GM12878 (cell line): Measurements from ENCODE around the gene MAD1L1. TPM values are rescaled to one million over a fixed set of nuclear protein-coding genes. Genes with fewer than 3 reads are reported as not detected.

Source experiments
- BACH1 ChIP-seq: fragments of 450-650 bp; IDR thresholded peaks from 2 replicates; pipeline ENCODE4 v1.6.1; 2017; ENCODE audit warnings: mild to moderate bottlenecking, borderline replicate concordance
- CTCF ChIP-seq, 3 experiments: IDR thresholded peaks in 2 of 3; conservative IDR thresholded peaks in 1 of 3; 2 replicates each; pipeline ENCODE4 v1.5.1; 2011; ENCODE audit warnings: low read depth in 3 of 3, low read length in 3 of 3, mild to moderate bottlenecking in 3 of 3, control low read depth in 2 of 3, moderate library complexity in 2 of 3, inconsistent platforms in 1 of 3, mixed read lengths in 1 of 3; ENCODE audit not compliant: control insufficient read depth in 2 of 3, insufficient read depth in 1 of 3; ENCODE audit errors: extremely low read depth in 1 of 3
- FOS ChIP-seq: IDR thresholded peaks from 3 replicates; pipeline ENCODE4 v1.6.1; 2011; ENCODE audit warnings: borderline replicate concordance; ENCODE audit not compliant: insufficient read length; ENCODE audit errors: extremely low read depth
- KAT2A ChIP-seq: conservative IDR thresholded peaks from 2 replicates; pipeline ENCODE4 v1.6.1; 2011; ENCODE audit warnings: low read depth, low read length; ENCODE audit not compliant: control insufficient read depth
- MEF2A ChIP-seq: IDR thresholded peaks from 2 replicates; pipeline ENCODE4 v1.6.1; 2011; ENCODE audit warnings: low read depth, mild to moderate bottlenecking, low read length, moderate library complexity; ENCODE audit not compliant: insufficient read depth
- NFXL1 ChIP-seq: fragments of 450-650 bp; IDR thresholded peaks from 2 replicates; pipeline ENCODE4 v1.6.1; 2017; ENCODE audit warnings: antibody characterized with exemption, mild to moderate bottlenecking, borderline replicate concordance
- NR2C2 ChIP-seq: IDR thresholded peaks from 2 replicates; pipeline ENCODE4 v1.6.1; 2011; ENCODE audit warnings: borderline replicate concordance, low read depth; ENCODE audit not compliant: control insufficient read depth, insufficient read length
- PAX8 ChIP-seq: fragments of 450-650 bp; IDR thresholded peaks from 2 replicates; pipeline ENCODE4 v1.6.1; 2017; ENCODE audit warnings: mild to moderate bottlenecking, moderate library complexity
- POLR2A ChIP-seq: IDR thresholded peaks from 2 replicates; pipeline ENCODE4 v1.6.1; 2011; ENCODE audit warnings: low read depth, mild to moderate bottlenecking, low read length
- POLR2AphosphoS2 ChIP-seq: IDR thresholded peaks from 2 replicates; pipeline ENCODE4 v1.6.1; 2011; ENCODE audit warnings: low read depth, mild to moderate bottlenecking, low read length, improper control_type of control experiment, moderate library complexity
- POLR2AphosphoS5 ChIP-seq: IDR thresholded peaks from 2 replicates; pipeline ENCODE4 v1.6.1; 2011; ENCODE audit warnings: mild to moderate bottlenecking, low read length, inconsistent platforms
- RAD51 ChIP-seq: fragments of 450-650 bp; IDR thresholded peaks from 2 replicates; pipeline ENCODE4 v1.6.1; 2016; ENCODE audit warnings: moderate library complexity, mild to moderate bottlenecking, inconsistent platforms
- STAT1 ChIP-seq: fragments of 450-650 bp; conservative IDR thresholded peaks from 2 replicates; pipeline ENCODE4 v1.6.1; 2014; ENCODE audit warnings: antibody characterized with exemption, mild to moderate bottlenecking
- SUZ12 ChIP-seq: fragments of 200-600 bp; sonication (generic); IDR thresholded peaks from one replicate; pipeline ENCODE4 v1.6.1; 2018; ENCODE audit warnings: antibody characterized with exemption, mild to moderate bottlenecking; ENCODE audit not compliant: unreplicated experiment
- TCF3 ChIP-seq: IDR thresholded peaks from 2 replicates; pipeline ENCODE4 v1.6.1; 2012; ENCODE audit warnings: low read depth, mild to moderate bottlenecking, low read length, borderline replicate concordance; ENCODE audit not compliant: insufficient read depth
- USF2 ChIP-seq: IDR thresholded peaks from 2 replicates; pipeline ENCODE4 v1.6.1; 2011; ENCODE audit warnings: low read depth, low read length, improper control_type of control experiment, borderline replicate concordance
- WRNIP1 ChIP-seq: IDR thresholded peaks from 2 replicates; pipeline ENCODE4 v1.6.1; 2011; ENCODE audit warnings: low read depth, low read length, improper control_type of control experiment, borderline replicate concordance
- ZBED1 ChIP-seq: IDR thresholded peaks from 2 replicates; pipeline ENCODE4 v1.6.1; 2016; ENCODE audit warnings: borderline replicate concordance
- ZNF207 ChIP-seq: fragments of 450-650 bp; IDR thresholded peaks from 2 replicates; pipeline ENCODE4 v1.6.1; 2014; ENCODE audit warnings: antibody characterized with exemption, mild to moderate bottlenecking, borderline replicate concordance
- ZNF24 ChIP-seq: fragments of 450-650 bp; IDR thresholded peaks from 2 replicates; pipeline ENCODE4 v1.6.1; 2017; ENCODE audit warnings: antibody characterized with exemption, mild to moderate bottlenecking
- polyA plus RNA-seq, 11 experiments: library from polyadenylated mRNA; depleted of rRNA in 4 of 11; unstranded in 6 of 11; stranded (reverse) in 5 of 11; fragments of >200 nt; fragmentation: Nextera tagmentation in 4 of 11; fragmentation: Illumina TruSeq in 1 of 11; extraction: Ambion mirVana in 4 of 11; extraction: Trizol in 1 of 11; gene quantifications; 1 replicate in 1 of 11; 2 replicates in 10 of 11; pipeline versions ENCODE4 v1.2.1 to v1.2.3, GENCODE V29; 2011 to 2016; ENCODE audit warnings: inconsistent platforms in 2 of 11, missing spikeins in 2 of 11, low read depth in 1 of 11
- total RNA-seq, 4 experiments: library from RNA; depleted of rRNA in 3 of 4; stranded (reverse); fragments of >200 nt in 3 of 4; fragmentation: Illumina TruSeq in 1 of 4; extraction: Trizol in 1 of 4; gene quantifications; 2 replicates each; pipeline versions ENCODE4 v1.2.1 to v1.2.3, GENCODE V29; 2013 to 2021

The MAD1L1 gene
- total and polyA plus RNA-seq, 10 of the 15 experiments (the other 5 are each of a cell fraction or from before 2014, with no cell fraction given): 2.2 to 76.8 (median 38.3) TPM

- TF ChIP-seq USF2 (no peak), BACH1 (no peak), NFXL1 (no peak), ZNF24 (no peak), CTCF (IDR thresholded peaks at IDR 0.05 in 2 of 3, conservative IDR thresholded peaks at IDR 0.05 in 1 of 3; ENCODE audit: control insufficient read depth in 2 of 3, extremely low read depth in 1 of 3, insufficient read depth in 1 of 3, low read depth in 3 of 3, low read length in 3 of 3) (no peak), TCF3 (peak; percentile 87; the same call in 1 of the 2 replicates), ZNF207 (no peak), FOS (no peak), NR2C2 (no peak), RAD51 (no peak), WRNIP1 (no peak), POLR2A (peak; percentile 34; the same call in 1 of the 2 replicates), POLR2AphosphoS2 (no peak), KAT2A (no peak), POLR2AphosphoS5 (0 out of 2 replicates have a peak, but pooled peaks have one; percentile 24), SUZ12 (no peak), STAT1 (no peak), MEF2A (0 out of 2 replicates have a peak, but pooled peaks have one; percentile 5), PAX8 (no peak), ZBED1 (no peak; the same call in 1 of the 2 replicates)
Measured at GRCh38 chr7:2072042-2072441, 160.7 kb downstream of the MAD1L1 start (continued).
